Pancreas (tissue), 10 donors: Measurements from ENCODE around the gene BMP6. TPM values are rescaled to one million over a fixed set of nuclear protein-coding genes. Genes with fewer than 3 reads are reported as not detected.

Source experiments
- ATAC-seq, 4 donors: fragments of 200-7000 bp; cut with Tn5 transposase; one replicate each; pipeline versions ENCODE4 v1.8.0 to v1.9.1; 2020; ENCODE audit warnings: mild to moderate bottlenecking in 4 of 4, moderate library complexity in 4 of 4
- DNase-seq, 6 donors: peaks; one replicate each; pipeline ENCODE4 v3.0.0-alpha.2; 2020
- FAIRE-seq: peaks from 2 replicates; lab custom pipeline; 2012; peaks lifted over from hg19 to GRCh38; lab: Jason Lieb, UNC
- H3K27ac ChIP-seq, 4 donors: fragments of 200-600 bp; sonication (generic); 1 replicate in 3 of 4; 2 replicates in 1 of 4; pipeline versions ENCODE4 v1.5.0 to v1.8.0; 2020
- H3K27me3 ChIP-seq, 4 donors: fragments of 200-600 bp; one replicate each; pipeline ENCODE4 v1.8.0; 2021
- H3K36me3 ChIP-seq, 3 donors: fragments of 200-600 bp; sonication (generic) in 1 of 3; one replicate each; pipeline versions ENCODE4 v1.5.0 to v1.8.0; 2020 to 2021
- H3K4me1 ChIP-seq, 3 donors: fragments of 200-600 bp; one replicate each; pipeline ENCODE4 v1.8.0; 2021
- H3K4me3 ChIP-seq, 4 donors: fragments of 200-600 bp; sonication (generic) in 2 of 4; one replicate each; pipeline versions ENCODE4 v1.5.0 to v1.8.0; 2020 to 2021
- H3K9me3 ChIP-seq, 4 donors: fragments of 200-600 bp; one replicate each; pipeline ENCODE4 v1.8.0; 2021
- WGBS, 2 donors: extraction: QIAGEN DNeasy Blood & Tissue Kit; methylation state at CpG; one replicate each; pipeline ENCODE4 v1.1.7; 2013; 5-methylcytosine and 5-hydroxymethylcytosine counted together
- intact Hi-C, 3 donors: fragments of 100-400 bp; cut with DNase I; formaldehyde crosslinking; loops; one replicate each; pipeline versions ENCODE4 v1.11.1 to v1.14.2; 2022
- polyA plus RNA-seq, 2 donors: library from polyadenylated mRNA; stranded (reverse); fragments of 200-250 nt; gene quantifications; one replicate each; pipeline ENCODE4 v1.2.3, GENCODE V29; 2013
- total RNA-seq, 6 donors: library from RNA; stranded (reverse); fragmentation: NEBNext Ultra II Directional in 4 of 6; extraction: Animal tissue kit (Norgen Biotek cat#: 25700) in 4 of 6; gene quantifications; one replicate each; pipeline versions ENCODE4 v1.2.1 to v1.2.4, GENCODE V29; 2021 to 2023
- TF ChIP-seq, protein P1 (sequence below), 4 donors: fragments of 200-600 bp; sonication (generic) in 3 of 4; IDR thresholded peaks; one replicate each; pipeline versions ENCODE4 v1.5.0 to v1.8.0; 2021; ENCODE audit warnings: antibody characterized with exemption in 4 of 4
- donor health status: healthy with polysubstance abuse.
- donor health status: DM: no; HTN: no; CAD: no; lungs with moderate emphysema.
- donor health status: DM: no; HTN: no; CAD: no.
- donor health status: control.
- donor health status: control.
- donor health status: Bipolar disorder and iron deficiency.
- donor health status: DM: yes; HTN: yes; CAD: no.
- donor health status: DM: no; HTN: no; CAD: no.
- donor health status: DM: no; HTN: no; CAD: no.
- donor health status: DM: yes; HTN: yes; CAD: no.

The BMP6 gene
- total and polyA plus RNA-seq, 8 donors: 0.09 to 0.69 (median 0.35) TPM

DNA sequence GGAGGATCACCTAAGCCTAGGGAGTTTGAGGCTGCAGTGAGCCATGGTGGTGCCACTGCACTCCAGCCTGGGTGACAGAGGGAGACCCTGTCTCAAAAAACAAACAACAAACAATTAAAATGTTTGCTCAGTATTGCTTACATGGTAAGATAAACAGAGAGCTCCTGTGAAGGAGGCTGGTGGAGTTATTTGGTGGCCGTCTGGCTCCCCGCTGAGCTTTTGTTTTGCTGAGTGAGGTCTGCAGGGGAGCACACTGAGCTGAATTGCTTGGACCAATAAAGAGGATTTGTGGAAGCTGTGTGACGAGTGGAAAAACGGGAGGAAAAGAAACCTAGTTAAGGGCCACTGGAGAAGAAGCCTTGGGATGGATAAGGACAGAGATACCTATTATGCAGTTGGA lies 41.1 kb upstream of the BMP6 start:
- H3K4me1 ChIP-seq: peaks cover 0 to 14% (median 7%) of the 10 kb centered on the region in 3 donors
- ATAC-seq: no peak
- DNase-seq: no peak
- no peak for FAIRE-seq
- intact Hi-C loops: no loop called here
- H3K27ac ChIP-seq: no peak overlapping the region
- no peaks in the 10 kb centered on the region for H3K36me3 ChIP-seq
- no peak overlapping the region for H3K4me3 ChIP-seq
- H3K9me3 ChIP-seq: no peaks in the 10 kb centered on the region
- TF ChIP-seq, protein P1, sequence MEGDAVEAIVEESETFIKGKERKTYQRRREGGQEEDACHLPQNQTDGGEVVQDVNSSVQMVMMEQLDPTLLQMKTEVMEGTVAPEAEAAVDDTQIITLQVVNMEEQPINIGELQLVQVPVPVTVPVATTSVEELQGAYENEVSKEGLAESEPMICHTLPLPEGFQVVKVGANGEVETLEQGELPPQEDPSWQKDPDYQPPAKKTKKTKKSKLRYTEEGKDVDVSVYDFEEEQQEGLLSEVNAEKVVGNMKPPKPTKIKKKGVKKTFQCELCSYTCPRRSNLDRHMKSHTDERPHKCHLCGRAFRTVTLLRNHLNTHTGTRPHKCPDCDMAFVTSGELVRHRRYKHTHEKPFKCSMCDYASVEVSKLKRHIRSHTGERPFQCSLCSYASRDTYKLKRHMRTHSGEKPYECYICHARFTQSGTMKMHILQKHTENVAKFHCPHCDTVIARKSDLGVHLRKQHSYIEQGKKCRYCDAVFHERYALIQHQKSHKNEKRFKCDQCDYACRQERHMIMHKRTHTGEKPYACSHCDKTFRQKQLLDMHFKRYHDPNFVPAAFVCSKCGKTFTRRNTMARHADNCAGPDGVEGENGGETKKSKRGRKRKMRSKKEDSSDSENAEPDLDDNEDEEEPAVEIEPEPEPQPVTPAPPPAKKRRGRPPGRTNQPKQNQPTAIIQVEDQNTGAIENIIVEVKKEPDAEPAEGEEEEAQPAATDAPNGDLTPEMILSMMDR (IDR thresholded peaks at IDR 0.05): no peak
- no peaks in the 10 kb centered on the region for H3K27me3 ChIP-seq
- WGBS, 2 donors: 72 to 79% methylated on average over 4 of the region's 4 CpGs

DNA sequence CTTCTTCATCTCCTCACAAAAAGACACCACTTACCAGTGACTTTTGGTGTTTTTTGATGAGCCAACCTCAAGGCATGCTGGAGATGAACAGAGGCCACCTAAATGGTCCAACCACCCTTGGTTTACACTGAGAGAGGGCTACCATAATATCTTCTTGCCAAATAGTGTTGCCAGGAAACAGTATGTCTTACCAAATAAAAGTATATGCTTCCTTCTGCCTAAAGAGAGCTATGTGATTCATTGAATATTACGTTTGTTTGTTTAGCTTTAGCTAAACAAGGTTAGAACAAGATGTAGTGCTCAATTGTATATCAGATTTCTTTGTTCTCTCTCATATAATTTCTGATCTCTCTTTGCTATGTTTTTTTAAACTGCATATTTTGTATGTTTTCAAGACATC lies 40.6 kb upstream of the BMP6 start:
- 57 to 70% methylated on average over 1 of the region's 1 CpG for WGBS, 2 donors
- ATAC-seq (no peak), FAIRE-seq (no peak), DNase-seq (no peak)
- H3K36me3 ChIP-seq: no peaks in the 10 kb centered on the region
- H3K4me1 ChIP-seq: peaks cover 0 to 14% (median 7%) of the 10 kb centered on the region in 3 donors
- no peak overlapping the region for H3K27ac ChIP-seq
- H3K9me3 ChIP-seq: no peaks in the 10 kb centered on the region
- intact Hi-C loops: no loop called here
- no peaks in the 10 kb centered on the region for H3K27me3 ChIP-seq
- H3K4me3 ChIP-seq: no peak overlapping the region
- TF ChIP-seq, protein P1 (IDR thresholded peaks at IDR 0.05): no peak

DNA sequence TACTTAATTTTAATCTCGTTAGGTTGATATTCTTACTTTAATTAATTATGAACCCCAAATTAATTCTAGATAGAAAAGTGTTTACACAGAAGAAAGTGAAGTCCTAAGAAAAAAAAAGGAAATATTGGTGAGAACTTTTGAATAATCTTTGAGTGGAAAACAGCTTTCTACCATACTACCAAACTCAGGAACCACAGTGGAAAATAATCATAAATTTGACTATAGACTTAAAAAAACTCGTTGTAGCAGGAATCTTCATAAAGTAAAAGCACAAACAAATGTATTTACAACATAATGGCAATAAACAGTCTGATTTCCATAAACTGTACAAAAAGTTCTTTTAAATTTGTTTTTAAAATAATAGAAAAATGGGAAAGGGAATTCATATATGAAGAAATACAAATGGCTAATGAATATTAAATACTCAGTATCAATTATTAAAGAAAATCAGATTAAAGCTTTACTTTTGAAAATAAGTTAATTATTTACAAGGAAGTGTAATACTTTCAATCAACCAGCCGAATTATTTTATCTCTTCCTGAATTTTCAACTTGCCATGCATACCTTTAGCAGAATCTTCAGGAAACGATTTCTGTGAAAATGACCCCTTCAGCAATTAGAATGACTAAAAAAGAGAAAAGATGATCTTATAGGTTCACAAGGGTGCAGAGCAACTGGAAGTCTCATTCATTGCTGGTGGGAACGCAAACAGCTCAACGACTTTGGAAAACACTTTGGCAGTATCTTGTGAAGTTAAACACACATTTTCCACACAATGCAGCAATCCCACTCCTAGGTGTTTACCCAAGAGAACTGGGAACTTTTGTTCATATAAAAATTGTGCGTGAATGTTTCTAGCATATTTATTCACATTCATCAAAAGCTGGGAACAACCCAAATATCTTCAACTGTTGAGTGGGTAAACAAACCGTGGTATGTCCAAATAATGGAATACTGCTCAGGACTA lies 38.5 kb upstream of the BMP6 start:
- no peaks in the 10 kb centered on the region for H3K9me3 ChIP-seq
- ATAC-seq (peak in 3 of 4 donors; percentile 58 to 66 (median 63)), FAIRE-seq (no peak), DNase-seq (no peak)
- TF ChIP-seq, protein P1 (IDR thresholded peaks at IDR 0.05): no peak
- intact Hi-C loops: no loop called here
- no peak overlapping the region for H3K27ac ChIP-seq
- H3K4me3 ChIP-seq: no peak overlapping the region
- peaks cover 0 to 14% (median 7%) of the 10 kb centered on the region in 3 donors for H3K4me1 ChIP-seq
- no peaks in the 10 kb centered on the region for H3K27me3 ChIP-seq
- H3K36me3 ChIP-seq: no peaks in the 10 kb centered on the region
- WGBS, 2 donors: 20 to 25% methylated on average over 8 of the region's 8 CpGs

DNA sequence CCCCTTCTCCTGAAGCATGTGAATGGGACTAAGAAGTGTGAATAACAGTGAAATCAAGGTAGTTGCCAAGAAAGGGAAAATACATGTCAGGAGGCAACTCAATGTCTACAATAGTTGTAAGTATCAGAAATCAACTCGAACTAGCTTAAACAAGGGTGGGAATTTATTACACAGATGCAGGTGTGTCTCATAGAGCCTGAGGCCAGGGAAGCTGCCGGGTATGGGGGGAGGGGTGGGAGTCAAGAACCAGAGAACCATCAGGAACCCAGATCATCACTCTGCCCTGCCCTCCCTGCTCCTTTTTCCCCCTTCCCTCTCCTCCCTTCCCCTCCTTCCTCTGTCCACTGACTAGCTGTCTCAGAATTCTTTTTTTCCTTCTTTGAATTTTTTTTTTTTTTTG lies 34.9 kb upstream of the BMP6 start:
- peak in 4 of 6 donors; percentile 36 to 61 (median 46) for DNase-seq

More for the DNA sequence above, 34.9 kb upstream of the BMP6 start:
- no peak overlapping the region for H3K4me3 ChIP-seq
- H3K36me3 ChIP-seq: no peaks in the 10 kb centered on the region
- no peak overlapping the region for H3K27ac ChIP-seq
- intact Hi-C loops: no loop called here
- FAIRE-seq: no peak
- no peaks in the 10 kb centered on the region for H3K9me3 ChIP-seq
- WGBS, 2 donors: 23 to 37% methylated on average over 2 of the region's 2 CpGs
- H3K27me3 ChIP-seq: no peaks in the 10 kb centered on the region
- H3K4me1 ChIP-seq: peaks cover 0 to 14% (median 7%) of the 10 kb centered on the region in 3 donors
- ATAC-seq: peak; percentile 63 to 85 (median 74)
- TF ChIP-seq, protein P1 (IDR thresholded peaks at IDR 0.05): no peak
